ENCODE data around the gene KLF2. TPM values are rescaled to one million over a fixed set of nuclear protein-coding genes. Genes with fewer than 3 reads are reported as not detected.

Gene KLF2
- total RNA-seq, 1 donor from 2014 or later, result 2.7 TPM

GRCh38 chr19:16333001-16333586 is 8.5 kb downstream of the KLF2 start:
- H3K36me3 Mint-ChIP-seq (ENCODE audit: low read depth), result peaks cover 16% of the 10 kb centered on the region
- H3K4me1 Mint-ChIP-seq (ENCODE audit: low read depth), result peaks cover 48% of the 10 kb centered on the region
- no peak for DNase-seq (ENCODE audit: low spot score)
- H3K9me3 Mint-ChIP-seq, result no peaks in the 10 kb centered on the region
- no peak overlapping the region for H3K4me3 Mint-ChIP-seq (ENCODE audit: low read depth)
- intact Hi-C loops (cut with micrococcal nuclease), result no loop called here
- H3K27ac Mint-ChIP-seq, result no peak overlapping the region
- peaks cover 16% of the 10 kb centered on the region for H3K27me3 Mint-ChIP-seq (ENCODE audit: low read depth)

DNA sequence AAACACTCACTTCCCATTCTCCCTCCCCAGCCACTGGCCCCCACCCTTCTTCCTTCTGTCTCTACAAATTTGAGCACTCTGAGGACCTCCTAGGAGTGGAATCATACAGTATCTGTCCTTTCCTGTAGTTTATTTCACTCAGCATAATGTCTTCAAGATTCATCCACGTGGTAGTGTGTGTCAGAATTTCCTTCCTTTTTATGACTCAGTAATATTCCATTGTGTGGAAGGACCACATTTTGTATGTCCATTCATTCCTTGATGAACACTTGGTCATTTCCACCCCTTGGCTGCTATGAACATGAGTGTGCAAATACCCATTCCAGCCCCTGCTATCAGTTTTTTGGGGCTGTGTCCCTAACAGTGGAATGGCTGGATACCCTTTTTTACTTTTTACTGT is 9.8 kb downstream of the KLF2 start:
- Mint-ChIP-seq H3K4me1 (ENCODE audit: low read depth) (peaks cover 48% of the 10 kb centered on the region), H3K36me3 (ENCODE audit: low read depth) (peaks cover 3% of the 10 kb centered on the region), H3K27ac (no peak overlapping the region), H3K9me3 (no peaks in the 10 kb centered on the region), H3K4me3 (ENCODE audit: low read depth) (no peak overlapping the region), H3K27me3 (ENCODE audit: low read depth) (peaks cover 16% of the 10 kb centered on the region)
- DNase-seq (ENCODE audit: low spot score), result no peak
- intact Hi-C loops (cut with micrococcal nuclease), result no loop called here

GRCh38 chr19:16335226-16335625 is 10.6 kb downstream of the KLF2 start:
- H3K27ac Mint-ChIP-seq, result no peak overlapping the region
- H3K36me3 Mint-ChIP-seq (ENCODE audit: low read depth), result no peaks in the 10 kb centered on the region
- no peak for DNase-seq (ENCODE audit: low spot score)
- no peaks in the 10 kb centered on the region for H3K9me3 Mint-ChIP-seq
- intact Hi-C loops (cut with micrococcal nuclease), result no loop called here
- peaks cover 47% of the 10 kb centered on the region for H3K4me1 Mint-ChIP-seq (ENCODE audit: low read depth)
- H3K4me3 Mint-ChIP-seq (ENCODE audit: low read depth), result no peak overlapping the region
- peaks cover 19% of the 10 kb centered on the region for H3K27me3 Mint-ChIP-seq (ENCODE audit: low read depth)

DNA sequence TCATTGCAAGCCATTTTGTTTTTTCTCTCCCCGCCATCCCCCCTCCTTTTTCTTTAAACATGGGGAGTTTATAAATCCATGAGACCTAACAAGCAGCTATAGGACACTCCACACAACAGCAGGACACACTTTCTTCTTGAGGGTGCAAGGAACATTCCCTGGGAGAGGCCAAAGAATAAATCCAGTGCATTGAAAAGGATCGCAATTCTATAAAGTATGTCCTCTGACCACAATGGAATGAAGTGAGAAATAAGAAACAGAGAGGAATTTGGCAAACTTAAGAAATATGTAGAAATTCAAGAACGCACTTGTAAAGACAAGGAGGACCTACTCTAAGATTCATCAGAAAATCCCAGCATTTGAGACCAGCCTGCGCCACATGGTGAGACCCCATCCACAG is 11.9 kb downstream of the KLF2 start:
- peaks cover 4% of the 10 kb centered on the region for H3K9me3 Mint-ChIP-seq
- DNase-seq (ENCODE audit: low spot score), result no peak
- peaks cover 21% of the 10 kb centered on the region for H3K27me3 Mint-ChIP-seq (ENCODE audit: low read depth)
- H3K4me1 Mint-ChIP-seq (ENCODE audit: low read depth), result peaks cover 42% of the 10 kb centered on the region
- no peak overlapping the region for H3K27ac Mint-ChIP-seq
- peaks cover 3% of the 10 kb centered on the region for H3K36me3 Mint-ChIP-seq (ENCODE audit: low read depth)
- no peak overlapping the region for H3K4me3 Mint-ChIP-seq (ENCODE audit: low read depth)
- intact Hi-C loops (cut with micrococcal nuclease), result no loop called here

DNA sequence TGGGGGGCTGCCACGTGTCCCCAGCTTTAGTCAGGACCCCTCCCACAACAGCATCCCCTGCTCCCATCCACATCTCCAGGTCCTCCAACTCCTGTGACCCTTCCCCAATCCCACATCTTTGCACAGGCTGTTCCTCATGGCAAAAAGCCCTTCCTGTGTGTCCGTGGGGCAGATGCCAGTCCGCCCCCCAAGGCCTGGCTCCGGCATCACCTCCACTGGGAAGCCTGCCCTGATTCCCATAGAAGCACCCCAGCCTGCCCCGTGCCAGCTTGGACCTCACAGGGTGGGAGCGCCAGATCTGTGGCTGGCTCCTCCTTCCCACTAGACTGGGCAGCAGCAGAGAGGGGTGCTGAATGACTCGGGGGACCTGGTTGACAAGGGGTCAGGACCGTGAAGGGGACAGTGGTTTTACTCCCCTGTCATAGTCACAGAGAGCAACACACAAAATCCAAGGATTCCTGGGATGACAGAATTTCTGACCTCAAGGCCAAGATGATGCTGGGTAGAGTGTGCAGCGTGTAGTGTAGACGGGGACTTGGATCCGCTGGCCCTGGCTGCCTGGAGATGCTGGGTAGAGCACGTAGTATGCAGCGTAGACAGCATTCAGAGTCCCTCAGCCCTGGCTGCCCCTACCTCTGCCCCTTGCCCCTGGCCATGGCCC is 13.3 kb downstream of the KLF2 start:
- Mint-ChIP-seq H3K4me1 (ENCODE audit: low read depth) (peaks cover 50% of the 10 kb centered on the region), H3K4me3 (ENCODE audit: low read depth) (no peak overlapping the region), H3K27ac (no peak overlapping the region)

DNA sequence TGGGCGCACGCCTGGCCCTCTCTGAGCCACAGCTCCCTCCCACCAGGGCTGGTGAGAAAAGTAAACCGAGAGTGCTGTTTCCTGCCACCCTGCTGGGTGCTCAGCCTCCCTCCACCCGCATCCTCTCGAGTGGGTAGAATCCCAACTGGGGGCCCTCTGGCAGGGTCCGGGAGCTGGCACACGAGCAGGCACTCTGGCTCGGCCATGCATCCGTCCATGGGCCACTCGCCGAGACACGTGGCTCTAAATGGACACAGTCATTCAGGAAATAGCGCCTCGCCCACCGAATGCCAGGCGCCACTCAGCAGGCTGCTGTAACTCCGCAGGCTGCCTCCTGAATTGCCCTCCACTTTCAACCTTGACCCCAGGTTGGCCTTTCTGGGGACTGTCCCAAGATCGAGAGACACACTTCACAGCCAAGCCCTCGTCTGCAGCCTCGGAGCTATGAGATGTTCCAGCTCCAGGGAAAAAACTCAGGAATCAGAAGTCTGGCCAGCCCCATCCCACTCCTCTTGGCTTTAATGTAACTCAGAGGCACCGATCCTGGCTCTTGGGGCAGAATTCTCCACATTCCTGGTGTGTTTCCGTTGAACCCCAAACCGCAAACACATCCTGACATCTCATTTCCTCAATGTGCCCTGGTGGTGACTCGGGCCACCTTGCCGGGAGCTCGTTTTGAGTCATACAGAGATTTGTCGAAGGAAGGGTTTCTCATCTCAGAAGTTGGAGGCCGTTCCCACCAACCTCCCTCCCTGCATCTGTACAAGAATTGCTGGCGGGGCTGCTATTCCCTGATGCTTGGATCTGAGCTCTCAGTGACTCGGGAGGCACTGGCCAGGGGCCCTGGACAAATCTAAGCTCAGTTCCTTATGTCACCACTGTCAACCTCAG is 14.1 kb downstream of the KLF2 start:
- peaks cover 50% of the 10 kb centered on the region for H3K4me1 Mint-ChIP-seq (ENCODE audit: low read depth)
- H3K27me3 Mint-ChIP-seq (ENCODE audit: low read depth), result peaks cover 16% of the 10 kb centered on the region
- H3K36me3 Mint-ChIP-seq (ENCODE audit: low read depth), result peaks cover 3% of the 10 kb centered on the region
- intact Hi-C loops (cut with micrococcal nuclease), result loop anchor here (1.0 kb wide), 1 partner anchor 8 kb away; no protein-coding TSS in a partner anchor
- peak overlapping the region; percentile 49 for H3K4me3 Mint-ChIP-seq (ENCODE audit: low read depth)
- H3K27ac Mint-ChIP-seq, result peak overlapping the region; percentile 37
- DNase-seq (ENCODE audit: low spot score), result peak; percentile 67
- peaks cover 4% of the 10 kb centered on the region for H3K9me3 Mint-ChIP-seq

More for the DNA sequence above, 13.3 kb downstream of the KLF2 start:
- Mint-ChIP-seq H3K36me3 (ENCODE audit: low read depth) (peaks cover 3% of the 10 kb centered on the region), H3K27me3 (ENCODE audit: low read depth) (peaks cover 19% of the 10 kb centered on the region), H3K9me3 (peaks cover 4% of the 10 kb centered on the region)
- intact Hi-C loops (cut with micrococcal nuclease), result no loop called here
- no peak for DNase-seq (ENCODE audit: low spot score)

GRCh38 chr19:16339361-16339725 is 14.7 kb downstream of the KLF2 start:
- Mint-ChIP-seq H3K27me3 (ENCODE audit: low read depth) (peaks cover 13% of the 10 kb centered on the region), H3K4me1 (ENCODE audit: low read depth) (peaks cover 48% of the 10 kb centered on the region), H3K27ac (no peak overlapping the region), H3K9me3 (peaks cover 4% of the 10 kb centered on the region), H3K36me3 (ENCODE audit: low read depth) (peaks cover 3% of the 10 kb centered on the region), H3K4me3 (ENCODE audit: low read depth) (no peak overlapping the region)
- no peak for DNase-seq (ENCODE audit: low spot score)
- intact Hi-C loops (cut with micrococcal nuclease), result loop anchor here (1.0 kb wide), 1 partner anchor 9 kb away; no protein-coding TSS in a partner anchor

GRCh38 chr19:16340092-16340491 is 15.5 kb downstream of the KLF2 start:
- Mint-ChIP-seq H3K9me3 (peaks cover 4% of the 10 kb centered on the region), H3K36me3 (ENCODE audit: low read depth) (peaks cover 3% of the 10 kb centered on the region), H3K4me3 (ENCODE audit: low read depth) (no peak overlapping the region), H3K27ac (no peak overlapping the region), H3K27me3 (ENCODE audit: low read depth) (peaks cover 11% of the 10 kb centered on the region), H3K4me1 (ENCODE audit: low read depth) (peaks cover 46% of the 10 kb centered on the region)
- intact Hi-C loops (cut with micrococcal nuclease), result no loop called here
- no peak for DNase-seq (ENCODE audit: low spot score)

DNA sequence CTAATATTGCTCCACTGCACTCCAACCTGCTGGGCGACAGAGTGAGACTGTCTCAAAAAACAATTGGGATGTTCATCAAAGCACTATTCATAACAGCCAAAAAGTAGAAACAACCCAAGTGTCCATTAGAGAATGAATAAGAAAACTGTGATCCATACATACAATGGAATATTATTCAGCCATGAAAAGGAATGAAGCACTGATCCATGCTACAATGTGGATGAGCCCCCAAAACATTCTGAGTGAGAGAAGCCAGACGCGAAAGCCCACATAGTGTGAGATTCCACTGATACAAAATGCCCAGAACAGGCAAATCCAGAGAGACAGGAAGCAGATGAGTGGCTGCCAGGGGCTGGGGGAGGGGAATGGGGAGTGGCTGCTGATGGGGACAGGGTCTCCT is 16.0 kb downstream of the KLF2 start:
- intact Hi-C loops (cut with micrococcal nuclease), result no loop called here
- Mint-ChIP-seq H3K4me3 (ENCODE audit: low read depth) (no peak overlapping the region), H3K27me3 (ENCODE audit: low read depth) (peaks cover 14% of the 10 kb centered on the region), H3K27ac (no peak overlapping the region), H3K9me3 (peaks cover 4% of the 10 kb centered on the region), H3K36me3 (ENCODE audit: low read depth) (peaks cover 3% of the 10 kb centered on the region), H3K4me1 (ENCODE audit: low read depth) (peaks cover 49% of the 10 kb centered on the region)
- no peak for DNase-seq (ENCODE audit: low spot score)

DNA sequence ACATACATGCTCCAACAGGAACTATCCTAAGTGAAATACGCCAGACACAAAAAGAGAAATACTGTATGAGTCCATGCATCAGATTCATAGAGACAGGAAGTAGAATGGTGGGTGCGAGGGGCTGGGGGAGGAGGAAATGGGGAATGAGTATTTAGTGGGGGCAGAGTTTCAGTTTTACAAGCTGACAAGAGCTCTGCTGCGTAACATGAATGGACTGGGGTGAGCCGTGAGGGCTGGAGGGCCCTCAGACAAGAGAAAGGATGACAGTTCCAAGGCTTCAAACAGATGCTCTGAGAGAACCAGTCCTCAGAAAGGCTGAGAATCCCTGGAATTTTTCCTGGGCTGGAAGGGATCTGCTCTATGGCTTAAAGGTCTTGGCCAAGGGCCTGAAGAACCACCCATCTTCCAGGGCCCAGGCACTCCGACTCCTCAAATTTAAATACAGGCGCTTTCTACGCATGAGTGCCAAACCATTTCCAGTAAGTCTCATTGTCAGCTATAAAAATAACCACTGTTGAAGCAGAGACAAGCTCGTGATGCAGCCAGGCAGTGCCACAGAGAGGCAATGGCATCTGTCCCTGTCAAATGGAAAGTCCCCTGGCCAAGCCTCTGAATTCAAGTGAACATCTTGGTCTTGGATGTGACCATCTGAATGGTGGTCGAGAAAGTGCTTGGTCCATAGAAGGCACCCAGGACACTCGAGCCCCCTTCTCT is 17.5 kb downstream of the KLF2 start:
- H3K4me1 Mint-ChIP-seq (ENCODE audit: low read depth), result peaks cover 49% of the 10 kb centered on the region
- peaks cover 4% of the 10 kb centered on the region for H3K9me3 Mint-ChIP-seq
- peaks cover 12% of the 10 kb centered on the region for H3K27me3 Mint-ChIP-seq (ENCODE audit: low read depth)
- no peak for DNase-seq (ENCODE audit: low spot score)
- no peak overlapping the region for H3K4me3 Mint-ChIP-seq (ENCODE audit: low read depth)
- peak overlapping the region; percentile 37 for H3K27ac Mint-ChIP-seq
- intact Hi-C loops (cut with micrococcal nuclease), result loop anchor here (1.0 kb wide), 2 partner anchors 14 to 25 kb away; no protein-coding TSS in a partner anchor
- H3K36me3 Mint-ChIP-seq (ENCODE audit: low read depth), result peaks cover 5% of the 10 kb centered on the region

DNA sequence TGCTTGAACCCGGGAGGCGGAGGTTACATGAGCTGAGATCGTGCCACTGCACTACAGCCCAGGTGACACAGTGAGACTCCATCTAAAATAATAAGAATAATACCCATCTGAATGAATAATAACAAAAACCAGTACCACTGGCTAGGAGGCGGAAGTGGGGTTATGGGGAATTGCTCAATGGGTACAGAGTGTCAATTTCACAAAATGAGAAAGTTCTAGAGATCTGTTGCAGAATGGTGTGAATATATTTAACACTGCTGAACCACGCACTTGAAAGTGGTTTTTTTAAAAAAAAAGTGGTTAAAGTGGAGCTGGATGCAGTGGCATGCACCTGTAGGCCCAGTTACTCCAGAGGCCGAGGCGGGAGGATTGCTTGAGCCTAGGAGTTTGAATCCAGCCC is 18.5 kb downstream of the KLF2 start:
- peaks cover 6% of the 10 kb centered on the region for H3K36me3 Mint-ChIP-seq (ENCODE audit: low read depth)
- no peak for DNase-seq (ENCODE audit: low spot score)
- H3K4me1 Mint-ChIP-seq (ENCODE audit: low read depth), result peaks cover 41% of the 10 kb centered on the region
- H3K4me3 Mint-ChIP-seq (ENCODE audit: low read depth), result no peak overlapping the region
- peaks cover 12% of the 10 kb centered on the region for H3K27me3 Mint-ChIP-seq (ENCODE audit: low read depth)
- peaks cover 4% of the 10 kb centered on the region for H3K9me3 Mint-ChIP-seq
- H3K27ac Mint-ChIP-seq, result no peak overlapping the region
- intact Hi-C loops (cut with micrococcal nuclease), result no loop called here

GRCh38 chr19:16345457-16345856 is 20.8 kb downstream of the KLF2 start:
- Mint-ChIP-seq H3K36me3 (ENCODE audit: low read depth) (peaks cover 10% of the 10 kb centered on the region), H3K9me3 (peaks cover 4% of the 10 kb centered on the region), H3K4me1 (ENCODE audit: low read depth) (peaks cover 26% of the 10 kb centered on the region), H3K4me3 (ENCODE audit: low read depth) (no peak overlapping the region), H3K27me3 (ENCODE audit: low read depth) (peaks cover 13% of the 10 kb centered on the region), H3K27ac (no peak overlapping the region)
- DNase-seq (ENCODE audit: low spot score), result no peak
- intact Hi-C loops (cut with micrococcal nuclease), result no loop called here

Measured in activated T-helper 2 cell treated with anti-CD3 and anti-CD28 coated beads, Interferon-gamma antibody, Interleukin-2, Interleukin-4, amounts not matched to agents 10 μg/mL and 5 μg/mL and 100 μg/mL, durations not matched to agents 14 hours and 24 hours and 36 hours (primary cell).